Stimulated activated CD8-positive, alpha-beta memory T cell treated with anti-CD3 and anti-CD28 coated beads, Interleukin-2, amount 100 ng/mL, for 1 hour (primary cell): ENCODE measurements around the gene TECR.
A peak's percentile ranks its signal among the peaks of the same experiment; 100 is the strongest.

Experiments
- DNase-seq, 2 donors: peaks; one replicate each; pipeline ENCODE4 v3.0.0-alpha.2; 2020; ENCODE audit warnings: low read depth in 2 of 2

The TECR gene

DNA sequence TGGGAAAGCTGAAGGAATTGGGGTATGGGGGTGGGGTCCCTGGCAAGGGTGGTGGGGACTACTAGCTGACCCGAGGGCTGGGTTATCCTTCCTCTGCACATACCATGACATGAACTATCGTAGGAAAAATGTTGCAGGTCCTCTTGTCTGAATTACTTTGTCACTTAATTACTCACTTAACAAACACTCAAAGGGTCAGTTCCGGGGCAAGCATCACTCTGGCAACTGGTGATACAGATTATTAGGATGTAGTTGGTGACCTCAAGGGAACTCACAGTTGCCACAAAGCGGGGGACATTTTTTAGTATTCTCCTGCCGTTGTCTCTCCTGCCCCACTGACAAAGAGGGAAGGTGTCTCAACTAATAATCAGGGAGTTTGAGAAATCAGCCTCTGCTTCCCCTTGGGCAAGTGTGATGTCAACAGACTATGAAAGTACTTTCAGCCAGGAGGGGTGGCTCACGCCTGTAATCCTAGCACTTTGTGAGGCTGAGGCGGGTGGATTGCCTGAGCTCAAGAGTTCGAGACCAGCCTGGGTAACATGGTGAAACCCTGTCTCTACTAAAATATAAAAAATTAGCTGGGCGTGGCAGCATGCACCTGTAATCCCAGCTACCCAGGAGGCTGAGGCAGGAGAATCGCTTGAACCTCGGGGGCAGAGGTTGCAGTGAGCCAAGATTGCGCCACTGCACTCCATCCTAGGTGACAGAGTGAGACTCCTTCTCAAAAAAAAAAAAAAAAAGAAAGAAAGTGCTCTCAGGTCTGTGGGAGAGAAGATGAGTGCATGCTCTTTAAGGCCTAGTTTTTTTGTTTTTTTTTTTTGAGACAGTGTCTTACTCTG lies 21.5 kb upstream of the TECR start:
- no peak for DNase-seq

DNA sequence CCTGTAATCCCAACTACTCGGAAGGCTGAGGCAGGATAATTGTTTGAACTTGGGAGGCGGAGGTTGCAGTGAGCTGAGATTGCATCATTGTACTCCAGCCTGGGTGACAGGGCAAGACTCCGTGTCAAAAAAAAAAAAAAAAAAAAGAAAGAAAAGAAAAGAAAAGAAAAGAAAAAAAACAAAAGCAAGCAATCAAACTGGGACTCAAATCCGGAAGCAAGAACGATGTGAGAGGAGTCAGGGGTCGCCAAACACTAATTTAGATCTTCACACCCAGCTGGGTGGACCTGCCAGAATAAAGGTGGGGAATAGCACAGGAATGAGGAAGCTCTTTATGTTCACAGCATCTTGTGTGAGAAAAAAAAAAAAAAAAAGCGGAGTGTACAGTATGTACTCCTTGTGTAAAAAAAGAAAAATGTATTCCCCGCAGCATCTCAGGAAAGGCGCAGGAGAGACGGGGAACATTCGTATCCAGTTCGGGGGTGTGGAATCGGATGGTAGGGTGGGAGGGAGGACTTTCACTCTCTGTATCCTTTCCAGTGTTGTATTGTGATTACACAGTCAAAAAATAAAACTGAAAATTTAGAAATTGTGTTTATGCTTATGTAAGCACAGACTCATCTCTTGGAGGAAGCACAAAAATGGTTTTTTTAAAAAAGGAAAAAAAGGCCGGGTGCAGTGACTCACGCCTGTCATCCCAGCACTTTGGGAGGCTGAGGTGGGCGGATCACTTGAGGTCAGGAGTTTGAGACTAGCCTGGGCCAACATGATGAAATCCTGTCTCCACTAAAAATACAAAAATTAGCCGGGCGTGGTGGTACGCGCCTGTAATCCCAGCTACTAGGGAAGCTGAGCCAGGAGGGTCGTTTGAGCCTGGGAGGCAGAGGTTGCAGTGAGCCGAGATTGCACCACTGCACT lies 18.8 kb upstream of the TECR start:
- DNase-seq = no peak

DNA sequence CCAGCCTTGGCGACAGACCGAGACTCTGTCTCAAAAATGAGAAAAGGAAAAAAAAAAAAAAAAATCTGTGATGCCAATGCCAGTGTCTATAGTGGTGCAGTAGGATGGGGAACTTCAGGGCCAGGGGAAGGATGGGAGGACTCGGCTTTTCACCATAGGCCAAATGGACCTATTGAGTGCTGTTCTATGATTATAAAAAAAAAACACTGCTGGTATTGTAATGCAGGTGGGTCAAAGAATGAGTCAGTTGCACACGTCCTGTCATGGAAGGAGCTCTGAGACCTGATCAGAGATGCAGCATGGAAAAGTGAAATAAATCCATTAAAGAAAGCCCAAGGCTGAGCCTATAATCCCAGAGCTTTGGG lies 18.2 kb upstream of the TECR start:
- no peak for DNase-seq

DNA sequence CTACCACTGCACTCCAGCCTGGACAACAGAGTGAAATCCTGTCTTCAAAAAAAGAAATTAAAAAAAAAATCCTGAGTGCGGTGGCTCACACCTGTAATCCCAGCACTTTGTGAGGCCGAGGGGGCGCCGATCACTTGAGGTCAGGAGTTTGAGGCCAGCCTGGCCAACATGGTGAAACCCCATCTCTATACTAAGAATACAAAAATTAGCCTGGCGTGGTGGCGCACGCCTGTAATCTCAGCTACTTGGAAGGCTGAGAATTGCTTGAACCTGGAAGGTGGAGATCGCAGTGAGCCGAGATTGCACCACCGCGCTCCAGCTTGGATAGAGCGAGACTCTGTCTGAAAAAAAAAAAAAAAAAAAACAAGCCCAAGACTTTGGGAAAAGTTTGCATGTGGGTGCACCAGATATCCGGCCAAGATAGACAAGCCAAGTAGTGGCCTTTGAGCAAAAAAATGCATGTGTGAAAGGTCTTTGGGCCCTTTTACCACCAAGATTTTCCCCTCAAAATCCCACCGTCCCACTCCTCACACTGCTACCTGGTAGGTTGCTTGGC lies 16.9 kb upstream of the TECR start:
- no peak for DNase-seq

DNA sequence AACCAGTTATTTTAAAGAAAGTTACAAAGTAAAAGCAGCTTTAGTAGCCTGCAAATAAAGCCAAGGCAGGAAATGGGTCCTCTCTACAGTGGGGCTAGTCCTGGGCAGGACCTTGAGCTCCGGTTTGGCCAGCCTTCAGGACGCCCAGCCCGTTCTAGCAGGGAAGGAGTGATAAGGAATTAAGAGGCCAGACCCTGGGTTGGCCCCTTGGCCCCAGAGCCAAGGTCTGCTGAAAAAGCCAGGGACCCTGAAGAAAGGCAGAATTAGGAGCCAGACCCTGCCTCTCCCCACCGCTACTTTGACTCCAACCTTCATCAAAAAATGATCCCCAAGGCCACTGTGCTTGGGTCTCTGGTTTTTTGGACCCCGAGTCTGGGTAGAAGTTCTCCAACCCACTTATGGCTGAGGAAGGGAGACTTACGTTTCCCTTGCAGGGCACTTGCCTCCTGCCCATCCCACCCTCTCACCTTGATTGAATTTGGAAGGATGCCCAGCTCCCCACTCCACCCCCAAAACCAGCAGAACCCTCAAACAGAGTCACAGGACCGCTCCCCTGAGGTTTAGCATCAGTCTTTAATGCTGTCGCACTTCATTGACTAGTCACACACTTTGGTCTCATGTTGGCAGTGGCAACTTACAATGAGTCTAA lies 15.1 kb upstream of the TECR start:
- DNase-seq = no peak

DNA sequence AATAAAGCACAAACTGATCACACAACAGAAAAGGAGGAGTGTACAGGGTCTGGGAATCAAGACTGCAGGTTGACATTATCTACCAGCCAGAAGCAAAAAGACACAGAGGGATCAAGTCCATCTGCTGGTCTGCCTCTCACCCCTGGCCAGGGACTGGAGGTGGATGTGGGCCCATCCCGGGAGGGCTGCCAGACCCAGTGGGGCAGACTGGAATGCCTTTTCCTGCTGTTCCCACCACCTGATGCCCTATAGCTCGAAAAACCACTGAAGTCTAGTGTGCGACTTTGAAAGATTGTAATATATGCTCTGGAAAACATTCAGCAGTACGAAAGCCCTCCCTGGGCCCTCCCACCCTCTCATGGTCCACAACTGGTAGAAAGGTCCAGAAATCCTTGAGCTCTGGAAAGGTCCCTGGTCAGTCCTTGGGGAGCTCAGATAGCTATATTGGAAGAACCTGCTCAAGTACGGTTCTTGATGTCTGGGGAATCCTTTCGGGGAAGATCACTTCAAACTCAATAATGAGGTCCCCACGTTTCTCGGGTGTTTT lies 13.8 kb upstream of the TECR start:
- DNase-seq = no peak

DNA sequence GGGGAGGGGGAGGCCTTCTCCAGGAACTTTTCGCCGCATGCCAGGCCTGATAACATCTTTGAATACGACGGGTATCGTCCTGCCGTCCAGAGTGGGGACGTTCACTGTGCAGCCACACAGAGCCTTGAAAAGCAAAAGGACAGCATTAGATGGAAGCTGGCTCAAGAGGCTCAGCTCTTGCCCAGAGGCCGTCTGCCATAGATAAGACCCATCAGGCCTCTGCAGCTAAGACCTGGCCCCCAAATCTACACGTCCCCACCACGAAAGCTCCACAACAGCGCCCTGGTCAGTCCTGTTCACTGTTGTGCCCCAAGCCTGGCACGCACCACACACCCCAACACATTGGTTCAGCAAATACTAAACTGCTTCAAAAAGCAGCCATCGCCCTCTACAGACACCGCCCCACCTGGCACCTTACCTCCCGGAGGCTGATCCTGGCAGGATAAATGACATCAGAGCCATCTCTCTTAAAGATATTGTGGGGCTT lies 13.3 kb upstream of the TECR start:
- no peak for DNase-seq

DNA sequence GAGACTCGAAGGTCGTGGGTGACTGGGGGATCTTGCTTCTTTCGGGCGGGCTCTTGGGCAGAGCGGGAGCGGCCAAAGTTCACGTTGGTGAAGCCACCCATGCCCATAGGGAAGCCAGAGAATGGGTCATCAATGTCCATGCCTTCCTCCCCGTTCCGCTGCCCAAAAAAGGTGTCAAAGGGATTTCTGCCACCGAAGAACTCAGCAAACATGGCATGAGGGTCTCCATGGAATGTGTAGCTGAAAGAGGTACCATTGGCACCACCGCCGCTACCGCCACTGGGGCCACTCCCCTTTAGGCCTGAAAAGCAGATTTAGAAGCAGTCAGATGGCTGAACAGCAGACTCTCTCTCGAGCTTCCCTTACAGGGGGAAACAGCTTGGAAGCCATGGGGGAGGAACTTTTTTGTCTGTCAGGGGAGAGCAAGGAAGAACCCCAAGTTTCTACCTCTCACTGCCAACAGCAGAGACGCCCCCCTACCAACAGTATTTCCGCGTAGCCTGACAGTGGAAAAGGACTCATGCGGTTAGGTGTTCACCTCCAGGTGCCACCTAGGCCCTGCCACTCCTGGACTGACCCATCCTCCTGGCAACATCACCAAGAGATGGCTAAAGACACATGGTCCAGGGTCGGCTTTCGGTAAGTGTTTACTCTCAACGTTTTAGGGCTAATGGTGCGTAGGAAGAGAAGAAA lies 12.5 kb upstream of the TECR start:
- no peak for DNase-seq

DNA sequence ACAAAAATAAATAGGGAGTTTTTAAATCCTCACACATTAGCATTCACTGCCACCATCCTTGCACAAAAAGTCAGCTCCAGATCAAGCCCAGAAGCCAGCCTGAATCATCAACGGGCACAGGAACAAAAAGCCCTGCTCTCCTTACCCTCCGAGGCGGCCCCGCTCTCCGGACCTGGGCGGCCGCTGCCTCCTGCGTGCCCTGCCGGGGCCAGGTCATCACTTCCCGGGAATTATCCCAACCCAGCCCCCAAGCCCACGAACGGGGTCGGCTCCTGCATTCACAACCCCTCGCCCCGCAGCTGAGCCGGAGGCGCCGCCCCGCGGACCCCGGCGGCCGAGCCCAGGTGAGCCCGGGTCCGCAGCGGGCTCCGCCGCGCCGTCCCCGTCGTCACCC lies 12.0 kb upstream of the TECR start:
- no peak for DNase-seq

DNA sequence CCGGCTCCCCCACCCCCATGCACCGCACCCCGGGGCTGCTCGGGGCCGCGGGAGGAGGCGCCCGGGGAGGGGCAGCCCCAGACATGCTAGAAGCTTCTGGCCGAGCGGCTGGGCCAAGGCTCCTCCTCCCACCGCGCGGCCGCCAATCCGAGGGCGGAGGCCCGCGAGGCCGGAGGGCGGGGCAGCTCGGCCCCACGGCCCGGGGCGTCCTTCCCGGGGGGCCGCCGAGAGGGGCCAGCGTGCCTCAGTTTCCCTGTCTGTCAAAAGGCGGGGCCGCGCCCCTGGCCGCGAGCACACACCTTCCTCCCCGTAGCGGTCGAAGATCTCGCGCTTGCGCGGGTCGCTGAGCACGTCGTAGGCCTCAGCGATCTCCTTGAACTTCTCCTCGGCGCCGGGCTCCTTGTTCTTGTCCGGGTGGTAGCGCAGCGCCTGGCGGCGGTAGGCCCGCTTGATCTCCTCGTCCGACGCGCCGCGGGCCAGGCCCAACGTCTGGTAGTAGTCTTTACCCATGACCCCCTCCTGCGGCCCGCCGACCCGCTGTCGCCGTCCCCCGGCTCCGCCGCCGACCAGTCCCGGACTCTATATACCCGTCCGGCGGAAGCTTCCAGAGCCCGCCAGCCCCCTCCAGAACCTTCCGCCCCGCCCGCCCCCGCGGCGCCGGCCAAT lies 11.4 kb upstream of the TECR start, which contains the start of gene DNAJB1:
Gene DNAJB1 (minus strand): TSS at position 558 of the 666 bp plus-strand sequence. CDS start 48 bp downstream, at position 510.
- DNase-seq = peak; percentile 31 to 44

DNA sequence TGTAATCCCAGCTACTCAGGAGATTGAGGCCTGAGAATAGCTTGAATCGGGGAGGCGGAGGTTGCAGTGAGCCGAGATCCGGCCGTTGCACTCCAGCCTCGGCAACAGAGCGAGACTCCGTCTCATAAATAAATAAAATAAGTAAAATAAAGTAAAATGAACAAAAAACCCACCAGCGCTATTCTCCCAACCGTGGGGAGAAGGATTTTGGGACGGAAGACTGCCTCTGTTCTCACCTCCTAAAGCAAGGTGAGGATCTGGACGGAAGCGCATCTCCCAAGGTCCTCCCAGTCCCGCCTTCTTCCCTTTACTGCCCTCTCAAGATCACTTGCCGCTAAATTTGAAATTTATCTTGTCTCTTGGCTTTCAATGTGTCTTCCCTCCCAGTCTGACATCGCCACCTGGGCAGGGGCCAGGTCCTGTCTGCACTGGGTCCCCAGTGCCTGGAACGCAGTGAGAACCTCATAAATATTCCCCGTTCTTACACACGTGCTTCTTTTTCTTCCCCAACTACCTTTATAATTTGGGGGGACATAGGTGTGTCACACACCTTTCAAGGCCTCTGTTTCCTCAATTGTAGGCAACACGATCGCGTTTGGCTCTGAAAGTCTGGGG lies 10.0 kb upstream of the TECR start:
- no peak for DNase-seq

DNA sequence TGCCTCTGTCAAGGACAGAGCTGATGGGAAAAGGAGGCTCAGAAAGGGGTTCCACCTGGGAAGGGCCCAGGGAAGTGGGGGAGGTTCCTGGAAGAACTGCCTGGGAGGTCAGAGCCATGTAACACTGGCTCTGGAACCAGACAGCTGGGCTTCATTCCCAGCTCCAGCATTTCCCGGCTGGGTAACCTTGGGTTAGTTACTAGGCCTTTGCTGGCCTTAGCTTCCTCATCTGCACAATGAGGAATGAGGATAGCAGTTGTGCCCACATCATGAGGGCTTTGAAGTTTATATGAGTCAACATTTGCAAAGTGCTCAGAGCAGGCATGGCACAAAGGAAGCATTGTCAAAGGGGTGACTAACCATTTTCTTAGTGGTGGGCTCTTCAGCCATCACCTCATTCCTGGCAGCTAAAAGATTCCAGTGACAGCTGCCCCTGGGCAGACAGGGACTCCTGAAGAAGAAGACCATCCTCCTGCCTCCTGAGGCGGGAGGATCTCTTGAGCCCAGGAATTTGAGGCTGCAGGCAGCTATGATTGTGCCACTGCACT lies 9.5 kb upstream of the TECR start:
- DNase-seq = no peak

DNA sequence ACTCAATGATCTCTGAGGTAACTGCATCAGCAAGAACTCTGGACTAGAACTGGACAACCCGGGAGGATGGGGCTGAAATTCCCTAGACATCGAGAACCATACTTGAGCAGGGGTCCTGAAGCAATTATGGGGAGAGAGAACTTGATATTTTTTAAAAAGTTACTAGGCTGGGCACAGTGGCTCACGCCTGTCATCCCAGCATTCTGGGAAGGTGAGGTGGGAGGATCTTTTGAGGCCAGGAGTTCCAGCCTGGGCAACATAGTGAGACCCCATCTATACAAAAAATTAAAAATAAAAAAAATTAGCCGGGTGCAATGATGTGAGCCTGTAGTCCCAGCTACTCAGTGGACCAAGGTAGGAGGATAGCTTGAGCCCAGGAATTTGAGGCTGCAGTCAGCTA lies 8.9 kb upstream of the TECR start:
- DNase-seq = no peak

DNA sequence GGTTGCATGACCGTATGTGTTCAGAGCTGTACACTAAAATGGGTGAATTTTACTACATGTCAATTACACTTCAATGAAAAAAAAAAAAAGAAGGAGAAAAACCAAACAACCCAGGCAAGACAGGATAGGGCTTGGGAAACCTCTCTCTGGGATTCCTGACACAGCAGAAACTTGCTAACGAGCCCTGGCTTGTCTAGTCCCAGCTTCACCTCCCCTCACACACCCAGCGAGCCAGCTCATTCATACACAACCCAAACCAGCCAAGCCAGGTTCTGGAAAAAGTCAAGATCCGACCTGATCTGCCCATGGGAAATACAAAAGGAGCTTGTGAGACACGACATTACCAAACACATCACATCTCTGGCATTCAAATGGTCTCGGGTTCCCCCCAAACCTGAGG lies 3.7 kb upstream of the TECR start:
- no peak for DNase-seq

DNA sequence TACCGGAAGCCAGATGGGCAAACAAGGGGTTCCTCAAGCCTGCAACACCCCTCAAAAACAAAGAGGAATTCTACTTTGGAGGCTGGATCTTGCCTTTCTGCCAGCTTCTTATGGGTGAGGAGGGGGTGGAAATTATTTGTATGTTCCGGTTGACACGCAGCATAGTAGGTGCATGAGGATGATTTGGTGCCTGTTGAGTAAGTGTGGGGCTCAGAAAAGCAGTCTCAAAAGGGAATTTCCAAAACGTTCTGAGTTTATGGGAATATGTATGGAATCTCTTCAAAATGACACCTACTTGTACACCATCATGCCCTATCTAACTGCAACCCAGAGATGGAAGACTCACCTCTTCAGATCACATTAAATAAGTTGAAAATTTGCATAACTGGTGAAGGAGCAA lies 3.0 kb upstream of the TECR start:
- DNase-seq = no peak

DNA sequence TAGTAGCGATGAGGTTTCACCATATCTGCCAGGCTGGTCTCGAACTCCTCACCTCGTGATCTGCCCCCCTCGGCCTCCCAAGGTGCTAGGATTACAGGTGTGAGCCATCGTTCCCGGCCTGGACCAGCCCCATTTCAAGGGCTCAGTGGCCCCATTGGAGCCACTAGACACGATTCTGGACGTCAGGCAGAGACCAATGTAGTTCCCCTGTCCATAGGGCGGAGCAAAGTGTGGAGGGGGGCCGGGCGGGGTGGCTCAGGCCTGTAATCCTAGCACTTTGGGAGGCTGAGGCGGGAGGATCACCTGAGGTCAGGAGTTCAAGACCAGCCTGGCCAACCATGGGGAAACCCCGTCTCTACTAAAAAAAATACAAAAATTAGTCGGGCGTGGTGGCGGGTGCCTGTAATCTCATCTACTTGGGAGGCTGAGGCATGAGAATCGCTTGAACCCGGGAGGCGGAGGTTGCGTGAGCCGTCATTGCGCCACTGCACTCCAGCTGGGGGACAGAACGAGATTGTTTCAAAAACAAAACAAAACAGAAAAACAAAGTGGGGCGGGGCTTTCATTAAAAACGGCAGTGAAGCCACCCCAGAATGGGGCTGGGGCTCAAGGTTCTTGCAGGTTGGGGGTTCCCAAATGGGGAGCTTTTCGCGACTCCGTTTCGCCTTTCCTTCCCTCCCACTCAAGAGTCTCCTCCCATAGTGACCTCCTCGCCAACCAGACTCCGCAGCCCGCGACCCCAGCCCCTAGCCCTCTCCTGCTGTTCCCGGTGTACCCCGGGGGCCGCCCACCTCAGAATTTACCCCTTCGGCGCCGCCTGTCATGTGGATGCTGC lies 758 bp upstream of the TECR start:
- no peak for DNase-seq

DNA sequence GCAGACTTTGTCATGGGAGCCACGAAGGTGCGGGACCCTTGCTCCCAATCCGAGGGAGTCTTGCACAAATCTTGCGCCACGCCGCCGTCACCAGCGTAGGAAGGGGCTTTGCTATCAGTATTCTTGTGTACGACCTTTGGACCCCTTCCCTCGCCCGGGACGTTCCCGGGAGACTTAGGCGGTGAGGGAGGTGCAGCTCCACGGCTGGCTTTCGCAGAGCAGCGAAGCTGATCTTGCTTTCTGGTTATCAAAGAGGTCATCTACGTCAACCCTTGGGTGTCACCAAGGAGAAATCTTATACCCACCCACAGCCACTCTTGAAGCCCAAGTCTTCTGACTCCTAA lies 583 bp downstream of the TECR start:
- DNase-seq = no peak

DNA sequence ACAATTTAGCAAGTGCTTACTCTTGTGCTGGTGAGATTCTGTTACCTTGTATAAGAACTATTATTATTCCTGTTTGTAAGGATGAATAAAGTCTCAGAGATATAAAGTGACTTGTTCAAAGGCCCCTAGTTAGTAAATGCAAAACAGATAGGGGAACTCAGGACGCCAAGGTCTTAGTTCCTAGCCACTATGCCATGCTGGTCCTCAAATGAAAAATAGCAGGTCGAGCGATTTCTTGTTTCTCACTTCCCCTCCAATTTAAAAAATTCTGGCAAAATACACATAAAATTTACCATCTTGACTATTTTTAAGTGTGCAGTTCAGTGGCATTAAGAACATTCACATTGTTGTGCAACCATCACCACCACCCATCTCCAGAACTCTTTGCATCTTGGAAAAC lies 1.1 kb downstream of the TECR start:
- no peak for DNase-seq

DNA sequence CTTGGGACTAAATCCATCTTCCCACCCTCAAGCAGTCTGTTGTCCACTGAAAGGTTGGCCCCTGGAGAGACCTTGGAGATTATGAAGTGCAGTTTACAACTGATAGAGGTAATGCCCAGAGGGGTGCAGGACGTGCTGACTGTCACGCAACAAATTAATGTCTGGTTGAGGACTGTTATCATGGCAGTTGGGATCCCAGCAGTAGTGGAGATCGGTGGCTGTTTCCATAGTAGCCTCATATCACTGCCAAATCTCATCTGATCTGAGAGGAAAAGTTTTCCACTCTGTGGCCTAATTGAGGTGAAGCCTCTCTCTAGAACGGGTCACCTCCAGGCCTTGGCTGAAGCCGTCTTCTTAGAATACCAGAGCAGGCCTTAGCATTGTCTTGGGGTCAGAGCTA lies 4.1 kb downstream of the TECR start:
- DNase-seq = no peak
